Measurements from ENCODE around the gene CSNK1A1. TPM values are rescaled to one million over a fixed set of nuclear protein-coding genes. Genes with fewer than 3 reads are reported as not detected.
"Not testable (repeated sequence)": the region's sequence is repeated elsewhere in the genome, so short reads cannot be mapped to it uniquely, and the experiment has no call there.

The CSNK1A1 gene
- total RNA-seq, 1 donor from 2014 or later: 194 TPM

DNA sequence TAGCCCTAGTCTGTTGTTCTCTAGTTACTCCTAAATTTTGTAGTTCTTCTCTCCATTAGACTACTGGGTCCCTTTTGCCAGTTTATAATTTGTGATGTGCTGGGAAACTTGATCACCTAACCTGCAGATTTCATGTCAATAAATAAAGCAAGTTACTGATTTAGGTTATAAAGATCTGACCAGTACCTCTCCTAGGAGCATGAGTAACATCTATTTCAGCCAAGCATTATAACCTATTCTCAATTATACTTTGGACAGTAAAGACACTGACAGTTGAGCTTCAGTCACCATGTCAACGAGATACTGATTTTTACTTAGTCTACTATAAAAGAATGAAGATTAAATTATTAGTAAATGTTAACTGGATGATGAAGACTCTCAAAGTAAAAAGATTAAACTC, 36.7 kb downstream of the CSNK1A1 start:
- Mint-ChIP-seq H3K27me3 (ENCODE audit: low read depth) (no peaks in the 10 kb centered on the region), H3K9me3 (no peaks in the 10 kb centered on the region), H3K36me3 (ENCODE audit: low read depth) (peaks cover 61% of the 10 kb centered on the region), H3K4me3 (ENCODE audit: low read depth) (no peak overlapping the region), H3K27ac (no peak overlapping the region), H3K4me1 (ENCODE audit: low read depth) (peaks cover 29% of the 10 kb centered on the region)
- no peak for DNase-seq (ENCODE audit: low spot score)
- intact Hi-C loops (cut with micrococcal nuclease): no loop called here

DNA sequence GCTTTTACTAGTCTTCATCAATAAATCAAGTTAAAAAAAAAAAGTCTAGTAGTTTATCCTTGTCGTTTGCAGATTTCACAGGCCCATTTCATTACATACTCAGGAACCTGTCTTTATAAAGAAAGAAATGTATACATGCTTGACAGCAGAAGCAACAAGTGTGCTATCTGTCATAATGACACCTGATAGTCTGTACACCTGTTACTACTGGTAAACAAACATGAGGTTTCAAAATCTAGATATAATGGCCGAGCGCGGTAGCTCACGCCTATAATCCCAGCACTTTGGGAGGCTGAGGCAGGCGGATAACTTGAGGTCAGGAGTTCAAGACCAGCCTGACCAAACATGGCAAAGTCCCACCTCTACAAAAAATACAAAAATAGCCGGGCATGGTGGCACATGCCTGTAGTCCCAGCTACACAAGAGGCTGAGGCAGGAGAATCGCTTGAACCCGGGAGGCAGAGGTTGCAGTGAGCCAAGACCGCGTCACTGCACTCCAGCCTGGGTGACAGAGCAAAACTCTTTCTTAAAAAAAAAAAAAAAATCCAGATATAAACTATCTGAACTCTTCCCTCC, 37.8 kb downstream of the CSNK1A1 start:
- intact Hi-C loops (cut with micrococcal nuclease); H3K27me3 Mint-ChIP-seq (ENCODE audit: low read depth): not testable (repeated sequence)

DNA sequence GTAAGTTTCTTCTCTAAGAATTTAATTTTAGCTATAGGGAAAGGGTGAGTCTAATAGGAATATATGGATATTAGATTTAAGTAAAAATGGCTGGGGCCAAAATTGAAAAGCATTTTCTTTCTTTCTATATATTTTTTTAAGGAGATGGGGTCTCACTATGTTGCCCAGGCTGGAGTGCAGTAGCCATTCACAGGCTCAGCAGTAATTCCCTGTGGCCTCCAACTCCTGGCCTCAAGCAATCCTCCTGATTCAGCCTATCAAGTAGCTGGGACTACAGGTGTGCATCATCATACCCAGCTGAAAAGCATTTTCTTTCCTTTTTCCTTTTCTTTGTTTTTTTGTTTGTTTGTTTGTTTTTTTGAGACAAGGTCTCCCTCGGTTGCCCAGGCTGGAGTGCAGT, 41.1 kb downstream of the CSNK1A1 start:
- DNase-seq (ENCODE audit: low spot score): no peak
- H3K27ac Mint-ChIP-seq: peak overlapping the region; percentile 60
- H3K9me3 Mint-ChIP-seq: no peaks in the 10 kb centered on the region
- intact Hi-C loops (cut with micrococcal nuclease): no loop called here
- peaks cover 8% of the 10 kb centered on the region for H3K4me1 Mint-ChIP-seq (ENCODE audit: low read depth)
- no peaks in the 10 kb centered on the region for H3K27me3 Mint-ChIP-seq (ENCODE audit: low read depth)
- peaks cover 67% of the 10 kb centered on the region for H3K36me3 Mint-ChIP-seq (ENCODE audit: low read depth)
- no peak overlapping the region for H3K4me3 Mint-ChIP-seq (ENCODE audit: low read depth)

More for the DNA sequence above, 37.8 kb downstream of the CSNK1A1 start:
- H3K36me3 Mint-ChIP-seq (ENCODE audit: low read depth): peaks cover 58% of the 10 kb centered on the region
- DNase-seq (ENCODE audit: low spot score); H3K27ac Mint-ChIP-seq; H3K9me3 Mint-ChIP-seq; H3K4me3 Mint-ChIP-seq (ENCODE audit: low read depth): not testable (repeated sequence)
- H3K4me1 Mint-ChIP-seq (ENCODE audit: low read depth): peaks cover 22% of the 10 kb centered on the region

DNA sequence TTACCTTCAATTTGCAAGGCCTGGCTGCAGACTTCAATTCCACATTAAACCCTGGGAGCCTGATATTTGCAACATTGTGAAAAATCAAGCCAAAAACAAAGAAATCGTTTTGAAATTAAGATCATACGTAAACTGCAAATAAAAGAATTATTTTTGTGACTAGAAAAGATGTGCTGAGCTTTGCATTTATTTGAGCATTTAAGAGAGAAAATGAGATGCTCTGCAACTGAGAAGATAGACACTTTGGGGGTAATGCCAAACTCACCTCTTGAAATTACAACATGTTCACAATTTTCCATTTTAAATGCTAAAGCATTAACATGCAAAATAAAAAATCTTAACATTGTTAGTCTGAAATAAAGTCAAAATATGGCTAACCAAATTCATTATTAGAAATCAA, 46.6 kb downstream of the CSNK1A1 start:
- no peak for DNase-seq (ENCODE audit: low spot score)
- Mint-ChIP-seq H3K27ac (no peak overlapping the region), H3K4me3 (ENCODE audit: low read depth) (no peak overlapping the region), H3K4me1 (ENCODE audit: low read depth) (peaks cover 4% of the 10 kb centered on the region), H3K9me3 (no peaks in the 10 kb centered on the region), H3K27me3 (ENCODE audit: low read depth) (no peaks in the 10 kb centered on the region), H3K36me3 (ENCODE audit: low read depth) (peaks cover 68% of the 10 kb centered on the region)
- intact Hi-C loops (cut with micrococcal nuclease): loop anchor here (5.0 kb wide), 1 partner anchor 43 kb away; no protein-coding TSS in a partner anchor

DNA sequence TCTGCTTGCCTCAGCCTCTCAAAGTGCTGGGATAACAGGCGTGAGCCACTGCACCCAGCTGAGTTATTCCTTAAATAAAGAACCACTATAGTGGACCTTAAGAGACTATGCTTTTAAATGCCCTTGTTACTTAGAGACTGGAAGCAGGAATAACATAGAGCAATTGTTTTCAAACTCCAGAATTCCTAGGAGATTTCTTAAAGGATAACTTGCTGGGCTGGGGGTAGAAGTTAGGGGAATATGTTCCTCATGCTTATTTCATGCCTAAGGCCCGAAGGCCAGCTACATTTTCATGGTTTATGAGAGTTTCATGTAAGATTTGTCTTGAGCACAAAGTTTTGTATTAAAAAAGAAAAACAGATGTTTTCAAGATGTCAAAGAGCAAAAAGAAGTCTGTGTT, 48.2 kb downstream of the CSNK1A1 start:
- no peak overlapping the region for H3K27ac Mint-ChIP-seq
- H3K4me1 Mint-ChIP-seq (ENCODE audit: low read depth): no peaks in the 10 kb centered on the region
- no peaks in the 10 kb centered on the region for H3K9me3 Mint-ChIP-seq
- H3K27me3 Mint-ChIP-seq (ENCODE audit: low read depth): no peaks in the 10 kb centered on the region
- H3K4me3 Mint-ChIP-seq (ENCODE audit: low read depth): no peak overlapping the region
- peaks cover 69% of the 10 kb centered on the region for H3K36me3 Mint-ChIP-seq (ENCODE audit: low read depth)
- intact Hi-C loops (cut with micrococcal nuclease): loop anchor here (5.0 kb wide), 1 partner anchor 44 kb away; no protein-coding TSS in a partner anchor
- no peak for DNase-seq (ENCODE audit: low spot score)

DNA sequence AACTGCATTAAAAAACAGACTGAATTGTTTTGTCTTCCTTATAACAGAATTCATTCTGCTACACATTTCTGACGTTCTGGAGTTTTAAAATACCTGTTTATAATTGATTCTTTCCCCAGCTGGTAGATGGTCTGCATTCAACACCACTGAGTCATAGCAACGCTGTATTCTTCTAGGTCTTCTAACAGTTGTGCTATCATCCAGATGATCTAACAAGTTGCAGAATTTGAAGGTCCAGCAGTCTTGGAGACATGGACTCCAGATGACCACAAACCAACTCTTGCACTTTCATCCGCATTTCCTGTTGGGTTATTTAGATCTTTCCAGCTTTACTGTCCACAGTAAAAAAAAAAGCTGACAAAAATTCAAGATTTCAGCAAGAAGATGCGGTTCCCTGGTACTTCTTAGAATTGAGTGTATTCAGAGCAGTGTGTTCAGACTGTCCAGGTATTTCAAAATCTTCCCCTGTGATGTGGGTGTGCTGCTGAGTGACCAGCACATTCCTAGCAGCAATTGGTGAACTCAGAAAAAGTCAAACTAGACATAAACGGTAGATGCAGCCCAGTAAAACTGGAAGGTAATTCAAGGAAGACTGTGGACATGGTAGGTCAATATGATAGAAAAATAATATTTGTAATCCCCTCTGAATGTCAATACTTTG, 50.2 kb downstream of the CSNK1A1 start:
- H3K4me3 Mint-ChIP-seq (ENCODE audit: low read depth): no peak overlapping the region
- H3K36me3 Mint-ChIP-seq (ENCODE audit: low read depth): peaks cover 66% of the 10 kb centered on the region
- no peaks in the 10 kb centered on the region for H3K9me3 Mint-ChIP-seq
- intact Hi-C loops (cut with micrococcal nuclease): loop anchor here (5.0 kb wide), 1 partner anchor 46 kb away; no protein-coding TSS in a partner anchor
- no peak for DNase-seq (ENCODE audit: low spot score)
- no peak overlapping the region for H3K27ac Mint-ChIP-seq
- no peaks in the 10 kb centered on the region for H3K4me1 Mint-ChIP-seq (ENCODE audit: low read depth)
- no peaks in the 10 kb centered on the region for H3K27me3 Mint-ChIP-seq (ENCODE audit: low read depth)

DNA sequence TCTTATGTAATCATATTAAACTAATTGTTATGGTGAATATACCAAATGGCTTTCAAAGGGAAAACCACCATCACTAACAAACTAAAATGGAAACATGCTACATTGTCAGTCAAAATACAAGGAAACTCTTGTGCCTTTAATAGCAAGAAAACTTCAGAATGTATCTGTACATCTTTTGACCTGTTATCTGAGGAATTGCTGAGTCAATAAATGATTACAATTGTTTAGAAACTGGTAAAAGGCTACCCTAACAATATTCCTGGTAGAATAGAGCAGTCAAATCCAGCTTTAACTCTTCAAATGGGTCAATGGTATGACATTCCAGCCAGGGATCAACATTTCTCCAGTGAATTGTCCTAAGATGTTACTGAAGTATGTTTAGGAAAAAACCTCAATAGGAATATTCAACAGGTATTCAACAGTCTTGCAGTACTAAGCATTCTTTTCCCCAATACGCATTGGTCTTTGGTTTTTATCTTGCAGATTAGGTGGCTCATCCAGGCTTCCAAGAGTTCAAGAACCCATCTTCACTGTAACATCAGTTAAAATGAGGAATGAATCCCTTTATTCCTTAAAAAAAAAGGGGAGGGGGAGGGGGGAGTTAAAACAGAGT, 52.4 kb downstream of the CSNK1A1 start:
- H3K4me1 Mint-ChIP-seq (ENCODE audit: low read depth): no peaks in the 10 kb centered on the region
- H3K27ac Mint-ChIP-seq: no peak overlapping the region
- H3K27me3 Mint-ChIP-seq (ENCODE audit: low read depth): no peaks in the 10 kb centered on the region
- no peaks in the 10 kb centered on the region for H3K9me3 Mint-ChIP-seq
- intact Hi-C loops (cut with micrococcal nuclease): no loop called here
- H3K36me3 Mint-ChIP-seq (ENCODE audit: low read depth): peaks cover 64% of the 10 kb centered on the region
- H3K4me3 Mint-ChIP-seq (ENCODE audit: low read depth): no peak overlapping the region
- no peak for DNase-seq (ENCODE audit: low spot score)

DNA sequence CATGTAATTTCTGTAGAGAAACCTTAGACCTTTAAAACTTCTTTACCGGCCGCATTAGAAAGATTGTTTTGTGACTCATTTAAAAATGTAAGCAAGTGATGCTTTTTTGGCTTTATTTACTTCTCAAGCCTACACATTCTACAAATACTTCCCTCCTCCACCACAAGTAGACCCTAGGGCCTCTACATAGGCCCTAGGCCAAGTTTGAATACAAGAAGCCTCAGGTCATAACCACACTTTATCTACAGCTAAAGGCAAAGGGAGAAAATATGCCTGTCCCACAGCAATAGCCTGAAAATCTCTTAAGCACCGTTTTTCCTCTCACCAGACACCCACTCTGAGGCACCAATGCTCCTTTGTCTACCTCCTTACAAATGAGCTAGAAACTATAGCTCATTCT, 53.9 kb downstream of the CSNK1A1 start:
- intact Hi-C loops (cut with micrococcal nuclease): no loop called here
- no peaks in the 10 kb centered on the region for H3K9me3 Mint-ChIP-seq
- no peaks in the 10 kb centered on the region for H3K27me3 Mint-ChIP-seq (ENCODE audit: low read depth)
- H3K36me3 Mint-ChIP-seq (ENCODE audit: low read depth): peaks cover 62% of the 10 kb centered on the region
- DNase-seq (ENCODE audit: low spot score): no peak
- no peaks in the 10 kb centered on the region for H3K4me1 Mint-ChIP-seq (ENCODE audit: low read depth)
- peak overlapping the region; percentile 54 for H3K27ac Mint-ChIP-seq
- H3K4me3 Mint-ChIP-seq (ENCODE audit: low read depth): no peak overlapping the region

DNA sequence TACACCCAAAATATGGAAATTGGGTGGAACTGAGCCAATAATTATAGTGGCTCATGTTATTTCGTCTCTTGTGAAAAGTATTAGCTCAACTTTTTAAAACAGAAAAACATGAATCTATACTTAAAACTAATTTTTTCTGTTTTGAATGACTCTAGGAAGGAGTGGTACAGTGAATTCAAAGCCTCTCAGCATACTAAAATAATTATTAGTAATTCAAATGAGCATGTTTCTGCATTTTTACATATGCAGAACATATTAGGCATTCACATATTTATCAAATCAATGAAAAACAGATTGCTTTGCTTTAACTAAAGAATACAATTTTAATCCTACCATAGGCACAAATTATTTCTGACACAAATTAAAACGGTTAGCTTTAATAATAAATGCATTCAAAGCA, 54.3 kb downstream of the CSNK1A1 start:
- no peak for DNase-seq (ENCODE audit: low spot score)
- Mint-ChIP-seq H3K36me3 (ENCODE audit: low read depth) (peaks cover 62% of the 10 kb centered on the region), H3K4me1 (ENCODE audit: low read depth) (no peaks in the 10 kb centered on the region), H3K9me3 (no peaks in the 10 kb centered on the region), H3K27ac (no peak overlapping the region), H3K4me3 (ENCODE audit: low read depth) (no peak overlapping the region), H3K27me3 (ENCODE audit: low read depth) (no peaks in the 10 kb centered on the region)
- intact Hi-C loops (cut with micrococcal nuclease): no loop called here

DNA sequence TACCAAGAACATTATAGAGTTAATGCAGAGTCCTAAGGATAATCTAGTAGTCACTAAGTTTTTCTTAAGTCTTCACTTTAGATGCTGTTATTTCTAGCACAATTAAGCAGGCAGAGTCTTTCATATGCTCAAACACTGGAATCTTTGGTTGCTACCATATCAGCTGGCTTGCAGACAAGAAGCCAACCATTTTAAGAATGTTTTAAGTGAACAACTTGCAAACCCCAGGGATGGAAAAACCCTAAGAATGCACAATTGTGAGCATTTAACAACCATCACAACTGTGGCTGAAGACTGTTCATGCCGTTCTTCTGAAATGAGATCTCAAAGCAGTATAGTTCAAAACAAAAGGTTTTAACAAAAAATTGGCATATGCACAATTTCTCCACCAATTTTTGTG, 55.1 kb downstream of the CSNK1A1 start:
- Mint-ChIP-seq H3K4me1 (ENCODE audit: low read depth) (no peaks in the 10 kb centered on the region), H3K9me3 (no peaks in the 10 kb centered on the region), H3K27me3 (ENCODE audit: low read depth) (no peaks in the 10 kb centered on the region), H3K27ac (no peak overlapping the region), H3K4me3 (ENCODE audit: low read depth) (no peak overlapping the region), H3K36me3 (ENCODE audit: low read depth) (peaks cover 61% of the 10 kb centered on the region)
- DNase-seq (ENCODE audit: low spot score): no peak
- intact Hi-C loops (cut with micrococcal nuclease): no loop called here

DNA sequence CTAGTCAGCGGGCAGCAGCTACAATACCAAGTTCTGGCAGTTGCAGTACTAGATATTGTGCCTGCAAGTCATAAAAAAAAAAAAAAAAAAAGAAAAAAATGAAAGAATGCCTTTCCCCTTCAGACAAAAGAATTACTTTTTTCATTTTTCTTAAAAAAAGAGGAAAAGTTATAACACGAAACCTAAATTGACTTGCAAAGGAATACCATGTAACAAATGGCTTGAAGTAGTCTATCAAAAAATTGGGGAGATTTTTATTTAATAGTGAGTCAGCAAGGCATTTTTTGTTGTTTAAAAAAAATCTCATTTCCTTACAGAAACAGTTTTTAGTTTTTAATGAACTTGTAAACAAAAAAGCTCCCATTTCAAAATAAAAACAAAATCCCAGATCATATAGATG, 55.6 kb downstream of the CSNK1A1 start:
- H3K9me3 Mint-ChIP-seq: no peaks in the 10 kb centered on the region
- no peaks in the 10 kb centered on the region for H3K4me1 Mint-ChIP-seq (ENCODE audit: low read depth)
- no peak overlapping the region for H3K4me3 Mint-ChIP-seq (ENCODE audit: low read depth)
- peaks cover 56% of the 10 kb centered on the region for H3K36me3 Mint-ChIP-seq (ENCODE audit: low read depth)
- no peaks in the 10 kb centered on the region for H3K27me3 Mint-ChIP-seq (ENCODE audit: low read depth)
- intact Hi-C loops (cut with micrococcal nuclease): no loop called here
- DNase-seq (ENCODE audit: low spot score): no peak
- no peak overlapping the region for H3K27ac Mint-ChIP-seq

DNA sequence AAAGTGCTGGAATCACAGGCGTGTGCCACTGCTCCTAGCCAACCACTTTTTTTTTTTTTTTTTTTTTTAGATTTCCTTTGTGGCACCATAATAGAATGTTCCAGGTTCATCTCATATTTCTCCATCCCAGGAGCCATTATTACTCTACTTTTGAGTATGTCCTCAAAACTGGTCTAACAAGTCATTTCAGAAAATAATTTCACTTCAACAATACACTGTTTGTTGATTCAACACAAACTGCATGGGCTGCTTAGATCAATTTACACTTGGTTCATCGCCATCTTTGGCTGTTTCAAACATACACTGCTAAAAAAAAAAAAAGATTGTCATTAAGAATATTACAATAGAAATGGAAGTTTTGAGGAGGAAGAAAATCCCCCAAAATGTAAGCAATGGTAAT, 57.9 kb downstream of the CSNK1A1 start:
- Mint-ChIP-seq H3K9me3 (no peaks in the 10 kb centered on the region), H3K27me3 (ENCODE audit: low read depth) (no peaks in the 10 kb centered on the region)

DNA sequence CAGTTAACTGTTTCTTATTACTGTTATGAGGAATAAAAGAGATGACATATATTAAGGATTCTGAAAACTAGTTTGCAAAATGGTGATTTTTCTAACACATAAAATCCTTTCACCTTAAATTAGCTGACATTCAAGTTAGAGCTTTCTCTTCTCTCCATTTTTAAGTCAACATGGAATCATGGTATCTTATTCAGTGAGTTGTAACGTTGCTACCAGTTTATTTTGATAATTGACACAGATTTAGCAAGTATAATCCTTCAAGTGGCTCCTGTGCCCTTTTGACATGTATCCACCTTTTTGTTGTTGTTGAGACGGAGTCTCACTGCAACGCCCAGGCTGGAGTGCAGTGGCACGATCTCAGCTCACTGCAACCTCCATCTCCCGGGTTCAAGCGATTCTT, 58.5 kb downstream of the CSNK1A1 start:
- intact Hi-C loops (cut with micrococcal nuclease): no loop called here
- no peak for DNase-seq (ENCODE audit: low spot score)

More for the DNA sequence above, 57.9 kb downstream of the CSNK1A1 start:
- Mint-ChIP-seq H3K4me3 (ENCODE audit: low read depth) (no peak overlapping the region), H3K27ac (no peak overlapping the region), H3K36me3 (ENCODE audit: low read depth) (peaks cover 45% of the 10 kb centered on the region), H3K4me1 (ENCODE audit: low read depth) (no peaks in the 10 kb centered on the region)
- intact Hi-C loops (cut with micrococcal nuclease): no loop called here
- no peak for DNase-seq (ENCODE audit: low spot score)

More for the DNA sequence above, 58.5 kb downstream of the CSNK1A1 start:
- no peaks in the 10 kb centered on the region for H3K4me1 Mint-ChIP-seq (ENCODE audit: low read depth)
- no peak overlapping the region for H3K27ac Mint-ChIP-seq
- H3K9me3 Mint-ChIP-seq: no peaks in the 10 kb centered on the region
- H3K27me3 Mint-ChIP-seq (ENCODE audit: low read depth): no peaks in the 10 kb centered on the region
- no peak overlapping the region for H3K4me3 Mint-ChIP-seq (ENCODE audit: low read depth)
- peaks cover 43% of the 10 kb centered on the region for H3K36me3 Mint-ChIP-seq (ENCODE audit: low read depth)
